SH-SY5Y (cell line): ENCODE measurements around the gene TRIP4.

ENCODE experiments used
- GATA2 ChIP-seq: IDR thresholded peaks from 2 replicates; pipeline ENCODE4 v1.6.1; 2011; ENCODE audit warnings: mild to moderate bottlenecking, low read depth, low read length
- GATA3 ChIP-seq: IDR thresholded peaks from 2 replicates; pipeline ENCODE4 v1.6.1; 2011; ENCODE audit warnings: low read depth, mild to moderate bottlenecking, low read length, moderate library complexity

- no peak for TF ChIP-seq GATA2
- no peak for TF ChIP-seq GATA3
Observed at GRCh38 chr15:64490598-64491259, 103.1 kb downstream of the TRIP4 start.
